GM10248 (cell line): ENCODE results near the gene WIPF2.
"Not testable (repeated sequence)": the region's sequence is repeated elsewhere in the genome, so short reads cannot be mapped to it uniquely, and the experiment has no call there.

Source experiments
- CTCF ChIA-PET: fragments of 300-600 bp; sonication (Branson Sonifier 250); formaldehyde crosslinking; extraction: SDS; loops from one replicate; lab custom pipeline; 2021; ENCODE audit warnings: antibody characterized with exemption; lab: Yijun Ruan, JAX
- POLR2A ChIA-PET: fragments of 350-650 bp; sonication (Branson Sonifier 250); formaldehyde crosslinking; extraction: SDS; loops from one replicate; lab custom pipeline; 2020; ENCODE audit warnings: antibody characterized with exemption; lab: Yijun Ruan, JAX
- DNase-seq: peaks from one replicate; pipeline ENCODE4 v3.0.0; 2012; ENCODE audit errors: extremely low spot score
- CTCF ChIP-seq: IDR thresholded peaks from 2 replicates; pipeline ENCODE4 v1.5.1; 2012; ENCODE audit warnings: mild to moderate bottlenecking, low read depth; ENCODE audit errors: extremely low read depth, missing control alignments, control extremely low read depth

The WIPF2 gene

GRCh38 chr17:40218006-40218739 is 931 bp upstream of the WIPF2 start:
- no peak for TF ChIP-seq CTCF
- no peak for DNase-seq
- CTCF ChIA-PET: interaction anchor here (0.7 to 3.7 kb wide), 26 partner anchors 9 to 205 kb away, joined by 3 to 37 read pairs (median 4); partner anchors contain the start of genes CDC6 and THRA
- POLR2A ChIA-PET: interaction anchor here (1.0 kb wide), 1 partner anchor 14 kb away, joined by 4 read pairs; no protein-coding TSS in a partner anchor

- no peak for TF ChIP-seq CTCF
- peak; percentile 55 for DNase-seq
- CTCF ChIA-PET: interaction anchor here (0.7 to 3.7 kb wide), 14 partner anchors 9 to 207 kb away, joined by 3 to 37 read pairs (median 5); no protein-coding TSS in a partner anchor
- POLR2A ChIA-PET: interaction anchor here (1.0 kb wide), 1 partner anchor 12 kb away, joined by 4 read pairs; no protein-coding TSS in a partner anchor
Measured at GRCh38 chr17:40219594-40220338, 662 bp downstream of the WIPF2 start.

DNA sequence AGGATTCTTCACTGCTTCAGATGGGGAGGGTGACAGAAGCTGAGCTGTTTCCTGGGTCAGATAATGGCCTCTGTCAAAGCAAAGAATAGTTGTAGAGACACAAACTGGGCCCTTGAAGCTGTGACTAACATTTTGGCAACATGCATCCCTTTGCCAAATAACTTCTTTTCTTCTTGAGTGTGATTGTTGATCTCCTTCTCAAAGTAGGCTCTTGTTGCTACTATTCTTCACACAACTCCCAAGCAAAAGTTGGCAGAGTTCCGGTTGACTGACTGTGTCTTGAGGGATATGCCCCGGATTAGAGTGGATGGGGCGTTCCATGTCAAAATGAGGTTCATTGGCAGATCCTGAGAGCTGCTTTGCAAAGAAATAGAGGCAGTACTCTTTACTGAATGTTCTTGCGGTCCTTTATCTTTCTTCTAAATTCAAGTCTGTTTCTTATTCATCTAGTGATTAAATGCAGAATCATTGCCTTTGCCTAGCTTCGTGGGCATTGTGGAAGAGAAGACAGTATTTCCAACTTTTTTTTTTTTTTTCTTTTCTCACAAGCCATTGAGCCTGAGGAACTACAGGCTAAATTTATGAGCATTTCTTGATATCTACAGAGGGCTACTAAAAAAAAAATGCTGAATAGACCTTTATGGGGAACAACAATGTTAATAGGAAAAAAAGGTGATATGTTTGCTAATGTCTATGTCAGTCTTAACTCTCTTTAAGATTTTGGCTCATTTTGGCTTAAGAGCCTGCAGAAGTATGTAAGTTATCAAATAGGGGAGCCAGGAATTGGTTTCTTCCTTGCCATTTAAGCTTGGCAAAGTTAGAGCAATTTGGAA is 5.8 kb downstream of the WIPF2 start:
- ChIA-PET POLR2A (interaction anchor here (0.6 to 0.7 kb wide), 2 partner anchors 60 to 318 kb away, joined by 3 to 4 read pairs; no protein-coding TSS in a partner anchor), CTCF (interaction anchor here (1.0 kb wide), 1 partner anchor 23 kb away, joined by 3 read pairs; no protein-coding TSS in a partner anchor)
- no peak for TF ChIP-seq CTCF
- no peak for DNase-seq

DNA sequence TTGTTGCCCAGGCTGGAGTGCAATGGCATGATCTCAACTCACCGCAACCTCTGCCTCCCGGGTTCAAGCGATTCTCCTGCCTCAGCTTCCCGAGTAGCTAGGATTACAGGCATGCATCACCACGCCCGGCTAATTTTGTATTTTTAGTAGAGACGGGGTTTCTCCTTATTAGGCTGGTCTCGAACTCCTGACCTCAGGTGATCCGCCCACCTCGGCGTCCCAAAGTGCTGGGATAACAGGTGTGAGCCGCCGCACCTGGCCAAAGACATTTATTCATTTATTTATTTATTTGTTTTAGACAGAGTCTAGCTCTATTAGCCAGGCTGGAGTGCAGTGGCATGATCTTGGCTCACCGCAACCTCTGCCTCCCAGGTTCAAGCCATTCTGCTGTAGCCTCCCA is 10.0 kb downstream of the WIPF2 start:
- POLR2A ChIA-PET: interaction anchor here (0.6 kb wide), 1 partner anchor 80 kb away, joined by 8 read pairs; no protein-coding TSS in a partner anchor
- CTCF ChIA-PET: interaction anchor here (4.1 kb wide), 1 partner anchor 10 kb away, joined by 18 read pairs; the partner anchor contains the start of gene WIPF2
- DNase-seq: not testable (repeated sequence)

DNA sequence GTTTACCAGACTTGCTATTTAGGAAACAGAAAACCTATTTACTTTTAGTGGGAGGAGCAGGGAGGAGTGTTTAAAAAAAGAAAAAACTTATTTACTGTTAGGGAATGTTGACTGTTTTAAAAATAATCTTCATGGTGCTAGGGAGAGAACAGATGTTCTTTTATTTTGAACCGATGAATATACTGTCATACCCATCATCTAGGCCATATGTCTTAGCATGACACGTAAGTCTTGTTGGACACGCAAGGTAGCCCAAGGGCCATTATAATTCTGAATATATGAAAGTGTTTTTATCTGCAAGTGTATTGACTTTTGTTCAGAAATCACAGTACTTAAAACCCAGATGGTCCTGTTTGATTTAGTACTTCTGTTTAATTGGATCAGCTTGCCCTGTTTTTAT is 11.6 kb downstream of the WIPF2 start:
- TF ChIP-seq CTCF: no peak
- DNase-seq: no peak
- ChIA-PET CTCF (interaction anchor here (1.1 to 4.1 kb wide), 3 partner anchors 9 to 12 kb away, joined by 3 to 18 read pairs (median 6); partner anchors contain the start of gene WIPF2), POLR2A (no interaction called here)

DNA sequence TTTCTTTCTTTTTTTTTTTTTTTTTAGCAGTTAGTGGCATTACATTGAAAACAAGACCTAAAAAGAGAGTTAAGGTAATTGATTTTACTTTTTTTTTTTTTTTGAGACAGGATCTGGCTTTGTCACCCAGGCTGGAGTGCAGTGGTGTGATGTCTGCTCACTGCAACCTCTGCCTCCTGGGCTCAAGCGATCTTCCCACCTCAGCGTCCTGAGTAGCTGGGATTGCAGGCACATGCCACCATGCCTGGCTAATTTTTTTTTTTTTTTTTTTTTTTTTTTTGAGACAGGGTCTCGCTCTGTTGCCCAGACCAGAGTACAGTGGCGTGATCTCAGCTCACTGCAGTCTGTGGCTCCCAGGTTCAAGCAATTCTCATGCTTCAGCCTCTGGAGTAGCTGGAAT is 12.8 kb downstream of the WIPF2 start:
- POLR2A ChIA-PET: interaction anchor here (0.6 to 1.4 kb wide), 3 partner anchors 13 to 59 kb away, joined by 3 to 4 read pairs (median 4); partner anchors contain the start of gene WIPF2
- CTCF ChIA-PET: interaction anchor here (4.1 kb wide), 1 partner anchor 13 kb away, joined by 18 read pairs; the partner anchor contains the start of gene WIPF2
- DNase-seq: not testable (repeated sequence)
